Endothelial cell of umbilical vein (primary cell): ENCODE results near the gene HDAC1.

ENCODE experiments used
- GATA2 ChIP-seq: IDR thresholded peaks from 2 replicates; pipeline ENCODE4 v1.7.0; 2011; ENCODE audit warnings: low read depth, mild to moderate bottlenecking, moderate library complexity, mixed read lengths, low read length; ENCODE audit not compliant: insufficient read length, insufficient read depth
- POLR2A ChIP-seq: IDR thresholded peaks from 2 replicates; pipeline ENCODE4 v1.6.1; 2012; ENCODE audit warnings: low read depth, mild to moderate bottlenecking, control low read depth, low read length

- TF ChIP-seq POLR2A (no peak), GATA2 (no peak)
Observed at GRCh38 chr1:32289256-32289655, 2.6 kb upstream of the HDAC1 start.
